Stimulated activated CD4-positive, alpha-beta T cell treated with anti-CD3 and anti-CD28 coated beads, Interleukin-2, amount 100 ng/mL, for 48 hours (primary cell): ENCODE data around the gene PTCD3.

Experiments used
- DNase-seq, 2 donors: peaks; one replicate each; pipeline ENCODE4 v3.0.0-alpha.2; 2020

PTCD3 gene

GRCh38 chr2:86150502-86150901 is 44.5 kb downstream of the PTCD3 start:
- DNase-seq = no peak

- DNase-seq = no peak
Observed at GRCh38 chr2:86157009-86157556, 51.0 kb downstream of the PTCD3 start.

- DNase-seq = no peak
Observed at GRCh38 chr2:86158286-86158685, 52.3 kb downstream of the PTCD3 start.

GRCh38 chr2:86160156-86160952 is 54.3 kb downstream of the PTCD3 start:
- DNase-seq = no peak

GRCh38 chr2:86170449-86170848 is 64.4 kb downstream of the PTCD3 start:
- DNase-seq = no peak

GRCh38 chr2:86171295-86171694 is 65.3 kb downstream of the PTCD3 start:
- DNase-seq = no peak

GRCh38 chr2:86172610-86173009 is 66.6 kb downstream of the PTCD3 start:
- DNase-seq = no peak

GRCh38 chr2:86174445-86174844 is 68.4 kb downstream of the PTCD3 start:
- DNase-seq = no peak

GRCh38 chr2:86175828-86176227 is 69.8 kb downstream of the PTCD3 start:
- DNase-seq = no peak

- DNase-seq = no peak
Observed at GRCh38 chr2:86176597-86176996, 70.6 kb downstream of the PTCD3 start.

- no peak for DNase-seq
Observed at GRCh38 chr2:86185517-86186212, 79.6 kb downstream of the PTCD3 start.

- no peak for DNase-seq
Observed at GRCh38 chr2:86186431-86186830, 80.4 kb downstream of the PTCD3 start.

- no peak for DNase-seq
Observed at GRCh38 chr2:86189782-86190416, 83.9 kb downstream of the PTCD3 start.
